ENCODE data around the gene CHD6.

DNA sequence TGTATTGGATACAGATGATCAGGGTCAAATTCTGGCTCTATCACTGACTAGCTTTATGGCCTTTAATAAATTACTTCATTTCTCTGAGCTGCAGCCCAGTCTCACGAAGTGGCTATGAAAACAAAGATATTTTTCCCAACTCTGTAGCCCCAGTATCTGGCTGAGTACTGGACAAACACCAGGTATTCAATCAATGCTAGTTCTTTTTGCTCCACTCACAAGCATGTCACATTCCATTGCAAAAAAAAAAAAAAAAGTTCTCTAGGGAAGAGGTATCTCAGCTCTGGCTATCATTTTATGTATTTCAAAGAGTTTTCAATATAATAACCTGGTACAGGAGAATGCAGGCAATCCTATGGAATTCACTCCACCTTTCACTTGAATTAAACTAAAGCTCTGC lies 3.1 kb downstream of the CHD6 start:
- TF ChIP-seq, protein P1, sequence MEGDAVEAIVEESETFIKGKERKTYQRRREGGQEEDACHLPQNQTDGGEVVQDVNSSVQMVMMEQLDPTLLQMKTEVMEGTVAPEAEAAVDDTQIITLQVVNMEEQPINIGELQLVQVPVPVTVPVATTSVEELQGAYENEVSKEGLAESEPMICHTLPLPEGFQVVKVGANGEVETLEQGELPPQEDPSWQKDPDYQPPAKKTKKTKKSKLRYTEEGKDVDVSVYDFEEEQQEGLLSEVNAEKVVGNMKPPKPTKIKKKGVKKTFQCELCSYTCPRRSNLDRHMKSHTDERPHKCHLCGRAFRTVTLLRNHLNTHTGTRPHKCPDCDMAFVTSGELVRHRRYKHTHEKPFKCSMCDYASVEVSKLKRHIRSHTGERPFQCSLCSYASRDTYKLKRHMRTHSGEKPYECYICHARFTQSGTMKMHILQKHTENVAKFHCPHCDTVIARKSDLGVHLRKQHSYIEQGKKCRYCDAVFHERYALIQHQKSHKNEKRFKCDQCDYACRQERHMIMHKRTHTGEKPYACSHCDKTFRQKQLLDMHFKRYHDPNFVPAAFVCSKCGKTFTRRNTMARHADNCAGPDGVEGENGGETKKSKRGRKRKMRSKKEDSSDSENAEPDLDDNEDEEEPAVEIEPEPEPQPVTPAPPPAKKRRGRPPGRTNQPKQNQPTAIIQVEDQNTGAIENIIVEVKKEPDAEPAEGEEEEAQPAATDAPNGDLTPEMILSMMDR (tag by site-specific recombination; IDR thresholded peaks at IDR 0.05) = no peak
- TF ChIP-seq ZNF24 (tag by site-specific recombination; IDR thresholded peaks at IDR 0.05) (no peak), ZNF596 (tag by site-specific recombination; IDR thresholded peaks at IDR 0.05) (no peak), ZNF211 (tag by site-specific recombination; IDR thresholded peaks at IDR 0.05; ENCODE audit: low read depth) (no peak), ZNF530 (tag by site-specific recombination; IDR thresholded peaks at IDR 0.05; ENCODE audit: low read depth) (no peak)
- TF ChIP-seq, protein P2, sequence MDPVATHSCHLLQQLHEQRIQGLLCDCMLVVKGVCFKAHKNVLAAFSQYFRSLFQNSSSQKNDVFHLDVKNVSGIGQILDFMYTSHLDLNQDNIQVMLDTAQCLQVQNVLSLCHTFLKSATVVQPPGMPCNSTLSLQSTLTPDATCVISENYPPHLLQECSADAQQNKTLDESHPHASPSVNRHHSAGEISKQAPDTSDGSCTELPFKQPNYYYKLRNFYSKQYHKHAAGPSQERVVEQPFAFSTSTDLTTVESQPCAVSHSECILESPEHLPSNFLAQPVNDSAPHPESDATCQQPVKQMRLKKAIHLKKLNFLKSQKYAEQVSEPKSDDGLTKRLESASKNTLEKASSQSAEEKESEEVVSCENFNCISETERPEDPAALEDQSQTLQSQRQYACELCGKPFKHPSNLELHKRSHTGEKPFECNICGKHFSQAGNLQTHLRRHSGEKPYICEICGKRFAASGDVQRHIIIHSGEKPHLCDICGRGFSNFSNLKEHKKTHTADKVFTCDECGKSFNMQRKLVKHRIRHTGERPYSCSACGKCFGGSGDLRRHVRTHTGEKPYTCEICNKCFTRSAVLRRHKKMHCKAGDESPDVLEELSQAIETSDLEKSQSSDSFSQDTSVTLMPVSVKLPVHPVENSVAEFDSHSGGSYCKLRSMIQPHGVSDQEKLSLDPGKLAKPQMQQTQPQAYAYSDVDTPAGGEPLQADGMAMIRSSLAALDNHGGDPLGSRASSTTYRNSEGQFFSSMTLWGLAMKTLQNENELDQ (tag by site-specific recombination; IDR thresholded peaks at IDR 0.05; ENCODE audit: low read depth) = no peak
